ENCODE measurements around the gene CSGALNACT2.

DNA sequence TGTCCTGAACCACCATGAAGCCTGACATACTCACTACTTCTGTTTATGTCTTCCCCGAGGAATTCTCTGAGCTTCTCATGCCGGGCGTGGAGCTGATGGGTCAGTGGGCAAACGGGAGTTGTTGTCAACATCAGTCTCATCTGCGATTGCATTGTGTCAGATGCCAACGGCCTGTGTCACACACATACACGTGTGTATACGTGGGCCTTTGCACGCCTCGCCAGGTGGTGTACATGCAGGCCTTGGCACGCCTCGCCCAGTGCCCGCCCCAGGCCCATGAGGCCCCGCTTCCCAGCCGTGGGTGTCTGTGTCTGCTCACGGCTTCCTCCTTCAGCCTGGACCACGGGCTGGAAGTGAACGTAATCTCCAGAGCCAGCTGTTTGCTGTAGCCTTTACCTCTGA lies 7.5 kb upstream of the CSGALNACT2 start:
- no peak for TF ChIP-seq BDP1 (IDR thresholded peaks at IDR 0.05; ENCODE audit: insufficient read depth, insufficient read length)
- no peak for TF ChIP-seq ZZZ3 (IDR thresholded peaks at IDR 0.05)
- TF ChIP-seq, protein P1, sequence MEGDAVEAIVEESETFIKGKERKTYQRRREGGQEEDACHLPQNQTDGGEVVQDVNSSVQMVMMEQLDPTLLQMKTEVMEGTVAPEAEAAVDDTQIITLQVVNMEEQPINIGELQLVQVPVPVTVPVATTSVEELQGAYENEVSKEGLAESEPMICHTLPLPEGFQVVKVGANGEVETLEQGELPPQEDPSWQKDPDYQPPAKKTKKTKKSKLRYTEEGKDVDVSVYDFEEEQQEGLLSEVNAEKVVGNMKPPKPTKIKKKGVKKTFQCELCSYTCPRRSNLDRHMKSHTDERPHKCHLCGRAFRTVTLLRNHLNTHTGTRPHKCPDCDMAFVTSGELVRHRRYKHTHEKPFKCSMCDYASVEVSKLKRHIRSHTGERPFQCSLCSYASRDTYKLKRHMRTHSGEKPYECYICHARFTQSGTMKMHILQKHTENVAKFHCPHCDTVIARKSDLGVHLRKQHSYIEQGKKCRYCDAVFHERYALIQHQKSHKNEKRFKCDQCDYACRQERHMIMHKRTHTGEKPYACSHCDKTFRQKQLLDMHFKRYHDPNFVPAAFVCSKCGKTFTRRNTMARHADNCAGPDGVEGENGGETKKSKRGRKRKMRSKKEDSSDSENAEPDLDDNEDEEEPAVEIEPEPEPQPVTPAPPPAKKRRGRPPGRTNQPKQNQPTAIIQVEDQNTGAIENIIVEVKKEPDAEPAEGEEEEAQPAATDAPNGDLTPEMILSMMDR (IDR thresholded peaks at IDR 0.05 in 2 of 3, conservative IDR thresholded peaks at IDR 0.05 in 1 of 3; ENCODE audit: insufficient read depth in 2 of 3, low read depth in 1 of 3, low read length in 3 of 3): no peak
- no peak for TF ChIP-seq RB1 (IDR thresholded peaks at IDR 0.05; ENCODE audit: low read depth)
- no peak for TF ChIP-seq ZNF263 (CRISPR knock-in tag; IDR thresholded peaks at IDR 0.05; ENCODE audit: borderline replicate concordance)
- no peak for TF ChIP-seq ELF4 (CRISPR knock-in tag; IDR thresholded peaks at IDR 0.05)
- no peak for TF ChIP-seq CHD1 (IDR thresholded peaks at IDR 0.05; ENCODE audit: low read length)
- TF ChIP-seq NBN (IDR thresholded peaks at IDR 0.05; ENCODE audit: low read depth): no peak
